RWPE2 (cell line): ENCODE results near the gene MRPL55.

Experiments used
- ATAC-seq: fragments of 200-7000 bp; cut with Tn5 transposase; 3 replicates; pipeline ENCODE4 v1.9.1; 2021; ENCODE audit warnings: low read depth
- DNase-seq: peaks from one replicate; pipeline ENCODE4 v3.0.0-alpha.2; 2020; ENCODE audit warnings: low spot score
- H3K27ac ChIP-seq: fragments of 450-650 bp; 2 replicates; pipeline ENCODE4 v1.5.1; 2017; ENCODE audit warnings: mild to moderate bottlenecking; ENCODE audit not compliant: poor library complexity, severe bottlenecking
- H3K27me3 ChIP-seq: fragments of 250-450 bp; sonication (Bioruptor Pico); 2 replicates; pipeline ENCODE4 v1.5.1; 2021; ENCODE audit warnings: mild to moderate bottlenecking, moderate library complexity; ENCODE audit not compliant: insufficient read depth, poor library complexity, severe bottlenecking
- H3K36me3 ChIP-seq: fragments of 250-450 bp; sonication (Bioruptor Pico); 2 replicates; pipeline ENCODE4 v1.5.1; 2020; ENCODE audit warnings: low read depth, mild to moderate bottlenecking, moderate library complexity
- H3K4me1 ChIP-seq: fragments of 250-450 bp; sonication (Bioruptor Pico); 2 replicates; pipeline ENCODE4 v1.5.1; 2021; ENCODE audit warnings: mild to moderate bottlenecking, moderate library complexity; ENCODE audit not compliant: insufficient read depth, poor library complexity, severe bottlenecking
- H3K4me3 ChIP-seq: fragments of 250-450 bp; sonication (Bioruptor Pico); 2 replicates; pipeline ENCODE4 v1.5.1; 2021; ENCODE audit warnings: mild to moderate bottlenecking, moderate library complexity; ENCODE audit not compliant: severe bottlenecking
- H3K9me3 ChIP-seq: fragments of 250-450 bp; sonication (Bioruptor Pico); 2 replicates; pipeline ENCODE4 v1.5.1; 2021; ENCODE audit warnings: mild to moderate bottlenecking, moderate library complexity; ENCODE audit not compliant: severe bottlenecking
- CTCF ChIP-seq: fragments of 450-650 bp; IDR thresholded peaks from one replicate; pipeline ENCODE4 v1.5.1; 2017; ENCODE audit warnings: mild to moderate bottlenecking, moderate library complexity; ENCODE audit not compliant: poor library complexity, severe bottlenecking

Gene MRPL55

GRCh38 chr1:228152918-228153258 is 43.8 kb upstream of the MRPL55 start:
- Histone ChIP-seq H3K4me3 (no peak overlapping the region), H3K36me3 (peaks cover 7% of the 10 kb centered on the region; the same call in 1 of the 2 replicates), H3K9me3 (no peaks in the 10 kb centered on the region), H3K4me1 (peaks cover 12% of the 10 kb centered on the region), H3K27me3 (no peaks in the 10 kb centered on the region), H3K27ac (no peak overlapping the region)
- no peak for ATAC-seq
- DNase-seq: peak; percentile 40
- no peak for TF ChIP-seq CTCF

GRCh38 chr1:228152097-228152917 is 43.2 kb upstream of the MRPL55 start:
- peaks cover 7% of the 10 kb centered on the region; the same call in 1 of the 2 replicates for H3K36me3 ChIP-seq
- H3K9me3 ChIP-seq: no peaks in the 10 kb centered on the region
- H3K4me1 ChIP-seq: peaks cover 12% of the 10 kb centered on the region
- DNase-seq (no peak), ATAC-seq (no peak)
- H3K4me3 ChIP-seq: no peak overlapping the region
- TF ChIP-seq CTCF: no peak
- peak overlapping the region; percentile 83 for H3K27ac ChIP-seq
- H3K27me3 ChIP-seq: no peaks in the 10 kb centered on the region

- H3K9me3 ChIP-seq: no peaks in the 10 kb centered on the region
- ATAC-seq (no peak), DNase-seq (no peak)
- H3K4me3 ChIP-seq: no peak overlapping the region
- H3K4me1 ChIP-seq: peaks cover 12% of the 10 kb centered on the region
- TF ChIP-seq CTCF: no peak
- peaks cover 7% of the 10 kb centered on the region; the same call in 1 of the 2 replicates for H3K36me3 ChIP-seq
- peak overlapping the region; percentile 83 for H3K27ac ChIP-seq
- no peaks in the 10 kb centered on the region for H3K27me3 ChIP-seq
These were observed 42.3 kb upstream of the MRPL55 start for GRCh38 chr1:228151180-228151925.

- peak overlapping the region; percentile 32 for H3K4me3 ChIP-seq
- no peaks in the 10 kb centered on the region for H3K27me3 ChIP-seq
- ATAC-seq (peak; percentile 50), DNase-seq (no peak)
- peaks cover 7% of the 10 kb centered on the region; the same call in 1 of the 2 replicates for H3K36me3 ChIP-seq
- peaks cover 12% of the 10 kb centered on the region for H3K4me1 ChIP-seq
- no peak for TF ChIP-seq CTCF
- no peaks in the 10 kb centered on the region for H3K9me3 ChIP-seq
- peak overlapping the region; percentile 83 for H3K27ac ChIP-seq
These were observed 41.5 kb upstream of the MRPL55 start for GRCh38 chr1:228150461-228151179.
